GM23248 (cell line): ENCODE data around the gene ANKAR. TPM values are rescaled to one million over a fixed set of nuclear protein-coding genes. Genes with fewer than 3 reads are reported as not detected.

Experiments used
- DNase-seq: peaks from one replicate; pipeline ENCODE4 v3.0.0-alpha.2; 2015
- H2AFZ ChIP-seq: fragments of 200-600 bp; sonication (generic); 2 replicates; pipeline ENCODE4 v1.6.1; 2016; ENCODE audit warnings: antibody characterized with exemption
- H3F3A ChIP-seq: fragments of 200-600 bp; sonication (generic); 2 replicates; pipeline ENCODE4 v1.6.1; 2016; ENCODE audit warnings: mild to moderate bottlenecking, antibody characterized with exemption, mixed run types; ENCODE audit not compliant: insufficient read depth
- H3K27ac ChIP-seq: fragments of 200-600 bp; sonication (generic); 2 replicates; pipeline ENCODE4 v1.5.1; 2016; ENCODE audit warnings: mild to moderate bottlenecking
- H3K27me3 ChIP-seq: fragments of 200-600 bp; sonication (generic); replicated peaks from 2 replicates; pipeline ENCODE4 v1.6.1; 2016; ENCODE audit warnings: mild to moderate bottlenecking; ENCODE audit not compliant: insufficient read depth
- H3K36me3 ChIP-seq: fragments of 200-600 bp; sonication (generic); 2 replicates; pipeline ENCODE4 v1.6.1; 2016; ENCODE audit warnings: low read depth, mild to moderate bottlenecking
- H3K4me1 ChIP-seq: fragments of 200-600 bp; sonication (generic); 2 replicates; pipeline ENCODE4 v1.6.1; 2016; ENCODE audit warnings: mild to moderate bottlenecking; ENCODE audit not compliant: insufficient read depth
- H3K4me2 ChIP-seq: fragments of 200-600 bp; sonication (generic); one replicate; pipeline ENCODE4 v1.6.1; 2016; ENCODE audit warnings: mild to moderate bottlenecking; ENCODE audit not compliant: unreplicated experiment
- H3K4me3 ChIP-seq: fragments of 200-600 bp; sonication (generic); 2 replicates; pipeline ENCODE4 v1.5.1; 2016; ENCODE audit warnings: mild to moderate bottlenecking
- H3K79me2 ChIP-seq: fragments of 200-600 bp; sonication (generic); 2 replicates; pipeline ENCODE4 v1.6.1; 2016; ENCODE audit warnings: mild to moderate bottlenecking; ENCODE audit not compliant: insufficient read depth
- H3K9ac ChIP-seq: fragments of 200-600 bp; sonication (generic); 2 replicates; pipeline ENCODE4 v1.6.1; 2016; ENCODE audit warnings: mild to moderate bottlenecking
- H3K9me2 ChIP-seq: fragments of 200-600 bp; sonication (generic); 2 replicates; pipeline ENCODE4 v1.6.1; 2016; ENCODE audit warnings: mixed run types, mild to moderate bottlenecking, moderate library complexity; ENCODE audit not compliant: insufficient read depth
- H3K9me3 ChIP-seq: fragments of 200-600 bp; sonication (generic); one replicate; pipeline ENCODE4 v1.6.1; 2017; ENCODE audit warnings: low read depth
- H4K20me1 ChIP-seq: fragments of 200-600 bp; sonication (generic); 2 replicates; pipeline ENCODE4 v1.6.0; 2016; ENCODE audit not compliant: insufficient read depth
- EZH2 ChIP-seq: fragments of 200-600 bp; sonication (generic); IDR thresholded peaks from 2 replicates; pipeline ENCODE4 v1.6.1; 2018; ENCODE audit warnings: antibody characterized with exemption, mild to moderate bottlenecking; ENCODE audit not compliant: insufficient read depth, poor library complexity, severe bottlenecking
- EZH2phosphoT487 ChIP-seq: fragments of 200-600 bp; sonication (generic); IDR thresholded peaks from 2 replicates; pipeline ENCODE4 v1.6.1; 2018; ENCODE audit warnings: antibody characterized with exemption, moderate library complexity, mild to moderate bottlenecking, low read depth; ENCODE audit not compliant: insufficient read depth
- in situ Hi-C: fragments of 300-500 bp; cut with MboI; formaldehyde crosslinking; loops from 2 replicates; pipeline ENCODE4 v1.15.0; 2020
- polyA plus RNA-seq: library from polyadenylated mRNA; unstranded; fragments of >200 nt; fragmentation: Nextera tagmentation; extraction: Ambion mirVana; gene quantifications from 2 replicates; pipeline ENCODE4 v1.2.1, GENCODE V29; 2016
- total RNA-seq: library from RNA; depleted of rRNA; stranded (reverse); fragments of >200 nt; shearing (Covaris generic); gene quantifications from 2 replicates; pipeline ENCODE4 v1.2.3, GENCODE V29; 2014; rRNA removed

Gene ANKAR
- total and polyA plus RNA-seq, 2 experiments from 2014 or later, result 3.1 to 3.4 TPM

GRCh38 chr2:189723192-189723591 is 48.7 kb downstream of the ANKAR start:
- no peak overlapping the region for H3K27ac ChIP-seq
- H3K4me2 ChIP-seq, result no peak overlapping the region
- no peaks in the 10 kb centered on the region for H4K20me1 ChIP-seq
- no peak overlapping the region for H3K4me3 ChIP-seq
- H3K79me2 ChIP-seq, result no peaks in the 10 kb centered on the region
- TF ChIP-seq EZH2, result no peak
- no peak for TF ChIP-seq EZH2phosphoT487
- in situ Hi-C loops, result no loop called here
- H3F3A ChIP-seq, result peaks cover 9% of the 10 kb centered on the region; the same call in 1 of the 2 replicates
- DNase-seq, result no peak
- H3K36me3 ChIP-seq, result no peaks in the 10 kb centered on the region
- no peaks in the 10 kb centered on the region for H3K27me3 ChIP-seq
- no peaks in the 10 kb centered on the region for H3K9me3 ChIP-seq
- no peak overlapping the region for H3K9ac ChIP-seq
- no peak overlapping the region for H2AFZ ChIP-seq
- H3K9me2 ChIP-seq, result no peaks in the 10 kb centered on the region
- H3K4me1 ChIP-seq, result peaks cover 10% of the 10 kb centered on the region

Other genes starting within 250 kb of the ANKAR start
- 30.5 and 44.1 TPM in 2 replicates for gene WDR75, start 233.2 kb upstream of the ANKAR start, total RNA-seq
- gene WDR75, start 233.2 kb upstream of the ANKAR start, polyA plus RNA-seq, result 22.9 and 25.8 TPM in 2 replicates
- gene SLC40A1, start 93.9 kb upstream of the ANKAR start, total RNA-seq, result 0.25 TPM in 1 of 2 replicates, not detected in the other
- 0.15 and 0.28 TPM in 2 replicates for gene SLC40A1, start 93.9 kb upstream of the ANKAR start, polyA plus RNA-seq
- 63.4 and 67.7 TPM in 2 replicates for gene ASNSD1, start 13.2 kb upstream of the ANKAR start, total RNA-seq
- 54.4 and 61.7 TPM in 2 replicates for gene ASNSD1, start 13.2 kb upstream of the ANKAR start, polyA plus RNA-seq
- gene OSGEPL1, start 88.1 kb downstream of the ANKAR start, total RNA-seq, result 5.3 and 7.5 TPM in 2 replicates
- gene OSGEPL1, start 88.1 kb downstream of the ANKAR start, polyA plus RNA-seq, result 5.6 and 6.5 TPM in 2 replicates
- gene ORMDL1, start 109.7 kb downstream of the ANKAR start, total RNA-seq, result 71.3 and 74.2 TPM in 2 replicates
- gene ORMDL1, start 109.7 kb downstream of the ANKAR start, polyA plus RNA-seq, result 133 and 150 TPM in 2 replicates
- gene PMS1, start 109.8 kb downstream of the ANKAR start, total RNA-seq, result 18.2 and 18.7 TPM in 2 replicates
- gene PMS1, start 109.8 kb downstream of the ANKAR start, polyA plus RNA-seq, result 22.2 and 22.3 TPM in 2 replicates